Umbilical cord (tissue), 2 donors: ENCODE measurements around the gene HDGFL3. TPM values are rescaled to one million over a fixed set of nuclear protein-coding genes. Genes with fewer than 3 reads are reported as not detected.
"Not testable (repeated sequence)": the region's sequence is repeated elsewhere in the genome, so short reads cannot be mapped to it uniquely, and the experiment has no call there.

Source experiments
- DNase-seq: peaks from one replicate; pipeline ENCODE4 v3.0.0-alpha.2; 2015; ENCODE audit warnings: low spot score
- total RNA-seq: library from RNA; depleted of rRNA; stranded (reverse); fragments of >200 nt; gene quantifications from one replicate; pipeline ENCODE4 v1.2.3, GENCODE V29; 2014; ENCODE audit warnings: low replicate concordance; ENCODE audit not compliant: insufficient read depth

Gene HDGFL3
- total RNA-seq: 25.8 TPM

GRCh38 chr15:83207660-83208366 is at the start of gene HDGFL3:
Gene HDGFL3 (minus strand): TSS chr15:83207823. CDS start chr15:83207414, 409 bp downstream.
- peak; percentile 59 for DNase-seq

DNA sequence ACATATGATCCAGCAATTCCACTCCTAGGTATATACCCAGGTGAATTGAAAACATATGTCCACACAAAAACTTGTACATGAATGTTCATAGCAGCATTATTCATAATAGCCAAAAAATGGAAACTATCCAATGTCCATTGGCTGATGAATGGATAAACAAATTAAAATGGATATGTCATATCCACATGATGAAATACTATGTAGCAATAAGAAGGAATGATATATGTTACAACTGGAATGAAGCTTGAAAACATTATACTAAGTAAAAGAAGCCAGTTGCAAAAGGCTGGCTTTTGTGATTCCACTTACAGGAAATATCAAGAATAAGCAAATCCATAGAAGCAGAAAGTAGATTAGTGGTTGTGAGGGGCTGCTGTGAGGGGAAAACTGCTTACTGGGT is 43.2 kb upstream of the HDGFL3 start:
- peak; percentile 4 for DNase-seq

DNA sequence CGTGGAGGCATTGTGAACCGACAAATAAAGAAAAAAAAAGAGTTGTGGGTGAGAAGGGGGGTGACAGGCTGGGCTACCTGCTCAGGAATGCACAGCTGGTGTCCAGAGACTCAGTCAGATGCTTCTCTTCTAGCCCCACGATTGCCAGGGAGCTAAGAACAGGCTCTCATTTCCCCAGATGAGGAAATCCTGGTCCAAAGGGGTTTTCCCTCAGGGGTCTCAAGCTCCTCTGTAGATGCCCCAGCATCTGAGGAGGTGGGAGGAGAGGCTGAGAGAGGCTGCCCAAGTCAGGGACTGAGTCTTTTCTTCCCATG is 41.4 kb upstream of the HDGFL3 start:
- DNase-seq: no peak

DNA sequence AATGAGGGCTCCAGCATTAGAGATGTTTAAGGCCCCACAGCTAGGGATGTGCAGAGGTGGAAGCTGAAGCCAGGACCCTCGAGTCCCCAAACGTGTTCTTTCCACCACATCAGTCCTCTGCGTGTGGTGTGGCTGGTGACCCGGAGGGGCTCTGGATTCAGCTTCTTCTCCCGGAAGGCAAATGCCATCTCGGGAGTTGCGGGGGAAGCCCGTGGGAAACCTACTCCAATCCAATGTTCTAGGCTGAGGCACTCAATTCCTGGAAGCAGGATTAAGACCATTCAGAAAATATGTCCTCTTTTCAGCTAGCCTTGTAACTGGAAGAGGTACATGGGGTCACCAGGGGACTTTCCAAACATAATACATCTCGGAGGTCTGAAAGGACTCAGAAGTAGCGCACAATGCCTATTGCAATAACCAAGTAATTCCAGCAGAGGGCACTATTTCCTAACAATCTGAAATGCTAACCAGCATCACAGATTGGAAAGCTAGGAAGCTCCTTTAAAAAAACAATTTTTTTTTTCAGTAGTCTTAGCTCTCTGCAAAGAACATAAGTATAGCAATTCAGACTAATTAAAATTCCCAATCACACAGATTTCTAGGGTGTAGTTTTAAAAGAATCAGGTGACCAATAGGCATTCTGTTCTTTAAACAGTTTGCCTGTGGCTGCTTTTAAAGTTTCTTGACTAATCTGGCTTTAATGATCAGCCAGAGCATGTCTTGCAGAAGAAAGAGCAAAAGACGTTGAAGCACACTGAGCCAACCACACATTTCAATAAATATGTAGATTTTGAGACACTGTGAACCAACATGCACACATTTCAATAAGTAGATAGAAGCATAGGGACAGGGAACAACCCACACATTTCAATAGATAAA is 40.8 kb upstream of the HDGFL3 start:
- peak; percentile 80 for DNase-seq

DNA sequence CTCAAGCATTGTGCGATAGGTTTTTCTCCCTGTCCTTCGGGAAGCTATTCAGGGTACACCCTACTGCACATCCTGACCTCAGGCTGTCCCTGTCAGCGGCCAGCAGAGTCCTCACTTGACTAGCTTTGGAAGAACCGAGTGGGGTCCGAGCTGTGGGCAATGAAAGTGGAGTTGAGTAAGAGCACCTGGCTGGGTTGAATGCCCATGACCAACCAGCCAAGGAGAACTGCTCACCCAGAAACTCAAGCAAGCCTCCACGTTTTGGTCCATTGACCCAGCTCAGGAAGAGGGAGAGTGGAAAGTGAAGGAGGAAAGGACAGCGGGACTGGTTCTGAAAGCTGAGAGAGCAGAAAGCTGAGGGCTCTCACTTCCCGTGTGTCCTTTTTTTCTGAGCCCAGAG is 36.0 kb upstream of the HDGFL3 start:
- no peak for DNase-seq

- no peak for DNase-seq
These were observed 22.6 kb upstream of the HDGFL3 start for GRCh38 chr15:83230242-83230641.

DNA sequence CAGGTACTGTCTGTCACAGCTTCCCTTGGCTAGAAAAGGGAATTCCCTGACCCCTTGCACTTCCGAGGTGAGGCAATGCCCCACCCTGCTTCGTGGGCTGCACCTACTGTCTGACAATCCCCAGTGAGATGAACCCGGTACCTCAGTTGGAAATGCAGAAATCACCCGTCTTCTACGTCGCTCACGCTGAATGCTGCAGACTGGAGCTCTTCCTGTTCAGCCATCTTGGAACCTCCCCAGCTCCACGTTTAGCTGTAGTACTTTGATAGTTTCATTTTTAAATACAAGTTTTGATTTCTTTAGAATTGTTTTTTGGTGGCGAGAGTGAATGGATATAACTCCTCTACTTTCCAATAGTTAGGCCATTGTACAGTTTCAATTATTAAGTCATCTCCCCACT is 17.8 kb upstream of the HDGFL3 start:
- DNase-seq: no peak

GRCh38 chr15:83221781-83222180 is 14.2 kb upstream of the HDGFL3 start:
- DNase-seq: not testable (repeated sequence)

GRCh38 chr15:83219026-83219425 is 11.4 kb upstream of the HDGFL3 start:
- no peak for DNase-seq

DNA sequence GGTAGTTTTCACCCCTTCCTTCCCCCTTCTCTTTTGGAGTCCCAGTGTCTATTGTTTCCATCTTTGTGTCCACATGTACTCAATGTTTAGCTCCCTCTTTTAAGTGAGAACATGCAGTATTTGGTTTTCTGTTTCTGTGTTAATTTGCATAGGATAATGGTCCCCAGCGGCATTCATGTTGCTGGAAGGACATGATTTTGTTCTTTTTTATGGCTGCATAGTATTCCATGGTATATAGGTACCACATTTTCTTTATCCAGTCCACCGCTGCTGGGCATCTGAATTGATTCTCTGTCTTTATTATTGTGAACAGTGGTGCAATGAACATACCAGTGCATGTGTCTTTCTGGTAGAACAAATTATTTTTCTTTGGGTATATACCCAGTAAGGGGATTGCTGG is 7.7 kb upstream of the HDGFL3 start:
- DNase-seq: no peak

- DNase-seq: no peak
These were observed 3.0 kb upstream of the HDGFL3 start for GRCh38 chr15:83210619-83211018.

DNA sequence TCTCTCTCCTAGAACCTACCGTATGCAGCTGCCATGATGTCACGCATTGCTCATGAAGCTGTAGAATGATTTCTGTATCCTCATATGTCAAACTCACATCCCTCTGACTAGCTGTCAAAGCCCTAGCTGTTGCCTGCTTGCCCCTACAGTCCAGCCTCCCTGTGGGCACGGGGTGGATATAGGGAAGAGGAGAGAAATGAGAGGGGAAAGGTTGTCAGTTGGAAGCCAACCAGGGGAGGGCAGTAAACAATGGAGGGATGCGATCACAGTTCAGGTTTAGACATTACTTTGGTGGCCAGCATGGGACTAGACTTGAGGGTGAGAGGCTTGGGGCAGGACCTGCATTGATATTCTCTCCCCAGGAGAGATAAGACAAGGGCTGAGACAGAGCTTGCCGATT is 1.7 kb upstream of the HDGFL3 start:
- DNase-seq: no peak

GRCh38 chr15:83208367-83208661 is 691 bp upstream of the HDGFL3 start:
- DNase-seq: no peak

DNA sequence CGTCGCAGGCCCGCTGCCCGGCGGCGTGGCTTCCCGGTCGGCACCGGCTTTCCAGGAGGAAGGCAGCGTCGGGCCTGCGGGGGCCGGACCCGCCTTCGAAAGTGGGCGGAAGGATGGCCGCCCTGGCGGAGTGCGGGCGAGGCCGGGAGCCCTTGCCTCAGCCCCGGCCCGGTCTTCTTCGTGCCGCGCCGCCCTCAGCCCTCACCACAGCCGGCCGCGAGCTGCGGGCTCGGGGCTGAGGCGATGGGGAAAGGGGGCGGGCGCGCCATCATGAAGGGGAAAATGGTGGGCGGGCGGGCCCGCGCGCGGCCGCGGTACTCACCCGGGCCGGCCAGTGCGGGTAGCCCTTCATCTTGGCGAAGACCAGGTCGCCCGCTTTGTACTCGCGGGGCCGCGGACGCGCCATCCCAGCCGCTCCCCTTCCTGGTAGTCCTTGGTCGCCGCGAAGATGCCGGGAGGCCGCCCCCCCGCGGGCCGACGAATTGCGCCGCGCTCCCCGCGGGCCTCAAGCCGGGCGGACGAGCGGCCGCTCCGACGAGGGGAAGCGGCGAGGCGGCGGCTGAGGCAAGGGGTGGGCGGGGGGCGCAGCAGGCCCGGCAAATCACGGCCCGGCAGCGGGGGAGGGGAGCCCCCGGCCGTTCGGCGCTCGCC is 489 bp downstream of the HDGFL3 start:
- DNase-seq: peak; percentile 42

DNA sequence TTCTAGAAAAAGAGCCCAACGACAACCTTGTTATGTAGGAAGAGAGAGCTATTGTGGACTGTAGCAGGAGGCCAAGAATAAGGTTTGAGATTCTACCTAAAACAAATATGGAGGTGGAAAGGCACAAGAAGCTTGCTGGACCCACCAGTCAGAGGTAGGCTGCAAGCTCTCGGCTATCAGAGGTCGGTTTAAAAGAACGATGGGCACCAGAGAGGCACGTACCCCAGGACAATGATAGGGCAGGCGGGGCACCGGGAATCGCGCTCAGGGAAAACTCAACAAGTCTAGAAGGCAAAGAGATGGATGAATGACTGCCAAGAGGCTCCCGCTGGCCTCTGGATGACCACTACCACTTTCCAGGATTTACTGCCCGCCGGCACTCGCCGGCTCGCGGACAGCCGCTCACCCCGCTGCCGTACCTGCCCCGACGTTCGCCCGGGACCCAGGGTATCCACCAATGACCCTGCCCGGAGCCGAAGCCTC is 1.1 kb downstream of the HDGFL3 start:
- peak; percentile 20 for DNase-seq

DNA sequence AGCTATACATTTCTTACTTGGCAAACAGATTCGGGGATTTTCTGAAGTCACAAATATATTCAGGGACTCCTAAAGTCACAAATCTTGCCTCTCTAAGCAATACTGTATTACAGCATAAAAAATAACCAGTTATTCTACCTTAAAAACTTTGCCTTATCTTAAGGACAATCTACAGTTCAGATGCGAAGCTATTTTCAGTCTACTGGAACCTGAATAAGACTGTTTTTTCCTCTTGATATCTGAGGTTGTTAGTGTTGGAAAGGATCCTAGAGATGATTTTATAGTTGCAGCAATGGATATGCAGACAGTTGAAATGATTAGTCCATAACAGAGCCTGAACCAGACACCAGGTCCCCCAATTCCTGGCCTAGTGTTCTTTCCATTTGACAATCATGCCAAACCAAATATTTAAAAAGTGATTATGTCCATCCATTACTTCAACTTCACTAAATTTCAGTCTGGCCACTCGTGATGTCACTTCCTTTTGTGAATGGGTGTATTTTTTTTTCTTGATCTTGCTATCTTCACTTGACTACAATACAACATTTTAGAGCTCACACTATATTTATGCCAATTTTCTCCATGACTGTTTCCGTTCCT is 1.8 kb downstream of the HDGFL3 start:
- DNase-seq: peak; percentile 43

DNA sequence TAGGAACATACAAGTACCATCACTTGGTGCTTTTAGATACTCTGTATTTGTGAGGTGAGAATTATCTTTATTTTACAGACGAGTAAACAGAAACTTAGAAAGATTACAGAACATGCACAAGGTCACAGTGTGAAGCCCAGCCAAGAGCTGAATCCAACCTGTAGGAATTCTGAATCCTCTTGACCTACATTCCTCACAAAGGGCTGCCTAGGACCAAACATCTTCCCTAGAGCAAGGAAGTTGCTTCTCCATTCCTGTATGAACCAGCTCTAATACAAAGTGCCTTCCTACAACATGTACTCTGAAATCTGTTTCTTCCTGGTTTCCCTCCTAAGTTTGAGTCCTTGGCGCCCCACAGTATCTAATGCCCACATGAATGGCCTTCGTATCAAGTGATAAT is 2.9 kb downstream of the HDGFL3 start:
- no peak for DNase-seq

DNA sequence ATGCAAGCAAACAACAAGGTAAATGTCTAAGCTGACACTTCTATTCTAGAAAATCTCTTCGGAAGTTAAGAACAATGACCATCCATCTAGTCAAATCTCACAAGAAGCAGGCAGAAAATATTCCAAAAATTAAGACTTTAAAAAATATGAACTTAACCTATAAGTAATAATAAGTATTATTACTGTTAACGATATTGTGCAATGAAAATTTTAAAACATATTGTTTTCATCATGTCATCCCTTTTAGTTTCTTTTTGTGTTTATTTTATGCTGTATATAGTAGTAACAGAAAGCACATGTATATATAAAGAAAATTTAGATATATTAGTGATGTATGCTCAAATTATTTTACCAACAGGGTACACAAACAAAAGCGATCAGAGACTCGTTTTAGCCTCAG is 4.1 kb downstream of the HDGFL3 start:
- DNase-seq: no peak

DNA sequence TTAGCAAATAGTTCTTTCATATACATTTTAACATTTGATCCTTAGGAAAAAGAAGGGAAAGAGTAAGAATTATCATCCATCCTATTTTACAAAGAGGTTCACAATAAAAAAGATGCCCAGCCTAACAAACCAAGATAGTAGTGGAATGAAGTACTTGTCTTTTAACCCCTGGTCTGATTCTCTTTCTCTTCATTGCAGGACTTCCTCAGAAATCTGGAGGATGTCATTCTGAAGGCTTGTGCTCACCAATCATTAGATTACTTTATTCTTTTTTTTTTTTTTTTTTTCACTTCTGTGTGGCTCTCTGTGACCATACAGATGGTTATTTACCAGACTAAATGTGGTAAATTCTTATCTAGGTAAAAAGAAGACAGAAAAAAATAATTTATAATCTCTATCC is 7.0 kb downstream of the HDGFL3 start:
- DNase-seq: no peak

GRCh38 chr15:83200162-83200561 is 7.5 kb downstream of the HDGFL3 start:
- no peak for DNase-seq

DNA sequence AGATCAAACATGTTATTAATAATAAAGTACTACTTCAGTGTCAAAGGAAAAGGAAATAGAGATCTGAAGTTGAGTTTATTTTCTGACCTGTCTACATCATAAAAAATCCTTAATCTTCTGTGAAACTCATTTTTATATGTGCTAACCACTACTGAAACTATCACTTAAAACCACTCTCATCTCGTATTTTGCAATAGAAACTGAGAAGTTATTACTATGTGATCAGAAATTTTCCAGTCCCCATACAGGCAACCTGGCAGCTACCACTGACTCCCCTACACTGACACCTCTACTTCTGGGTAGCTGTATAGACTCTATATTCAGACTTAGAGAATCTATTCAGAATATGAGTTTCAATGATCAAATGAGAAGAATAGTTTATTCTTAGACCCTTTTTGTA is 8.3 kb downstream of the HDGFL3 start:
- DNase-seq: no peak

- no peak for DNase-seq
These were observed 9.1 kb downstream of the HDGFL3 start for GRCh38 chr15:83198476-83198875.
